H1 (cell line): Measurements from ENCODE around the gene HLA-DPB1. TPM values are rescaled to one million over a fixed set of nuclear protein-coding genes. Genes with fewer than 3 reads are reported as not detected.

Source experiments
- CBX8 ChIP-seq: fragments of 300-800, 300-1000 bp; sonication (generic); IDR thresholded peaks from 2 replicates; pipeline ENCODE4 v1.7.1; 2016; ENCODE audit warnings: low read depth, low read length, borderline replicate concordance
- EP300 ChIP-seq, 2 experiments: IDR thresholded peaks; 1 replicate in 1 of 2; 2 replicates in 1 of 2; pipeline ENCODE4 v1.6.1; 2011 to 2012; ENCODE audit warnings: low read depth in 2 of 2, low read length in 2 of 2, mild to moderate bottlenecking in 2 of 2, borderline replicate concordance in 1 of 2, inconsistent platforms in 1 of 2, moderate library complexity in 1 of 2
- EZH2 ChIP-seq: fragments of 200-600 bp; sonication (generic); IDR thresholded peaks from 2 replicates; pipeline ENCODE4 v1.7.1; 2012; ENCODE audit warnings: low read depth, mild to moderate bottlenecking, moderate library complexity, low read length, inconsistent platforms; ENCODE audit not compliant: severe bottlenecking
- FOSL1 ChIP-seq: IDR thresholded peaks from 2 replicates; pipeline ENCODE4 v1.6.1; 2011; ENCODE audit warnings: mild to moderate bottlenecking, low read depth, low read length, moderate library complexity; ENCODE audit not compliant: insufficient read depth
- MAX ChIP-seq: IDR thresholded peaks from 2 replicates; pipeline ENCODE4 v1.6.1; 2012; ENCODE audit warnings: inconsistent platforms
- NRF1 ChIP-seq: IDR thresholded peaks from 2 replicates; pipeline ENCODE4 v1.6.1; 2011; ENCODE audit warnings: mild to moderate bottlenecking, low read depth, low read length, improper control_type of control experiment
- PHF8 ChIP-seq: fragments of 200-600 bp; sonication (generic); conservative IDR thresholded peaks from 2 replicates; pipeline ENCODE4 v1.7.1; 2012; ENCODE audit warnings: low read depth, mild to moderate bottlenecking, inconsistent platforms, low read length, moderate library complexity
- POU5F1 ChIP-seq: IDR thresholded peaks from 2 replicates; pipeline ENCODE4 v1.6.1; 2011; ENCODE audit warnings: low read depth, mild to moderate bottlenecking, low read length, moderate library complexity
- SP1 ChIP-seq: IDR thresholded peaks from 2 replicates; pipeline ENCODE4 v1.6.1; 2011; ENCODE audit warnings: low read depth, low read length
- ZNF274 ChIP-seq: IDR thresholded peaks from 2 replicates; pipeline ENCODE4 v1.7.0; 2012; ENCODE audit warnings: low read length, borderline replicate concordance; ENCODE audit errors: extremely low read depth
- polyA plus RNA-seq, 7 experiments: library from polyadenylated mRNA; depleted of rRNA in 3 of 7; stranded (reverse) in 5 of 7; unstranded in 2 of 7; fragments of >200 nt in 5 of 7; fragments of 200-250 nt in 2 of 7; gene quantifications; 1 replicate in 5 of 7; 2 replicates in 1 of 7; 4 replicates in 1 of 7; pipeline versions ENCODE4 v1.2.1 to v1.2.3, GENCODE V29; 2011 to 2013; ENCODE audit warnings: missing spikeins in 2 of 7, mixed read lengths in 2 of 7
- total RNA-seq: library from RNA; stranded (reverse); fragmentation: NEBNext Ultra II Directional; extraction: Animal tissue kit (Norgen Biotek cat#: 25700); gene quantifications from 2 replicates; pipeline ENCODE4 v1.2.1, GENCODE V29; 2021
- TF ChIP-seq, protein P1 (sequence below): fragments of 300-600 bp; sonication (generic); IDR thresholded peaks from 2 replicates; pipeline ENCODE4 v1.7.1; 2012; ENCODE audit warnings: low read length, moderate library complexity, mild to moderate bottlenecking, inconsistent platforms; ENCODE audit not compliant: insufficient replicate concordance

Gene HLA-DPB1
- total and polyA plus RNA-seq, 2 of the 8 experiments (the other 6 are each of a cell fraction or from before 2014, with no cell fraction given), result 32.3 to 58.8 TPM

GRCh38 chr6:33117811-33118277 lies 42.1 kb downstream of the HLA-DPB1 start (continued):
- TF ChIP-seq, protein P1, sequence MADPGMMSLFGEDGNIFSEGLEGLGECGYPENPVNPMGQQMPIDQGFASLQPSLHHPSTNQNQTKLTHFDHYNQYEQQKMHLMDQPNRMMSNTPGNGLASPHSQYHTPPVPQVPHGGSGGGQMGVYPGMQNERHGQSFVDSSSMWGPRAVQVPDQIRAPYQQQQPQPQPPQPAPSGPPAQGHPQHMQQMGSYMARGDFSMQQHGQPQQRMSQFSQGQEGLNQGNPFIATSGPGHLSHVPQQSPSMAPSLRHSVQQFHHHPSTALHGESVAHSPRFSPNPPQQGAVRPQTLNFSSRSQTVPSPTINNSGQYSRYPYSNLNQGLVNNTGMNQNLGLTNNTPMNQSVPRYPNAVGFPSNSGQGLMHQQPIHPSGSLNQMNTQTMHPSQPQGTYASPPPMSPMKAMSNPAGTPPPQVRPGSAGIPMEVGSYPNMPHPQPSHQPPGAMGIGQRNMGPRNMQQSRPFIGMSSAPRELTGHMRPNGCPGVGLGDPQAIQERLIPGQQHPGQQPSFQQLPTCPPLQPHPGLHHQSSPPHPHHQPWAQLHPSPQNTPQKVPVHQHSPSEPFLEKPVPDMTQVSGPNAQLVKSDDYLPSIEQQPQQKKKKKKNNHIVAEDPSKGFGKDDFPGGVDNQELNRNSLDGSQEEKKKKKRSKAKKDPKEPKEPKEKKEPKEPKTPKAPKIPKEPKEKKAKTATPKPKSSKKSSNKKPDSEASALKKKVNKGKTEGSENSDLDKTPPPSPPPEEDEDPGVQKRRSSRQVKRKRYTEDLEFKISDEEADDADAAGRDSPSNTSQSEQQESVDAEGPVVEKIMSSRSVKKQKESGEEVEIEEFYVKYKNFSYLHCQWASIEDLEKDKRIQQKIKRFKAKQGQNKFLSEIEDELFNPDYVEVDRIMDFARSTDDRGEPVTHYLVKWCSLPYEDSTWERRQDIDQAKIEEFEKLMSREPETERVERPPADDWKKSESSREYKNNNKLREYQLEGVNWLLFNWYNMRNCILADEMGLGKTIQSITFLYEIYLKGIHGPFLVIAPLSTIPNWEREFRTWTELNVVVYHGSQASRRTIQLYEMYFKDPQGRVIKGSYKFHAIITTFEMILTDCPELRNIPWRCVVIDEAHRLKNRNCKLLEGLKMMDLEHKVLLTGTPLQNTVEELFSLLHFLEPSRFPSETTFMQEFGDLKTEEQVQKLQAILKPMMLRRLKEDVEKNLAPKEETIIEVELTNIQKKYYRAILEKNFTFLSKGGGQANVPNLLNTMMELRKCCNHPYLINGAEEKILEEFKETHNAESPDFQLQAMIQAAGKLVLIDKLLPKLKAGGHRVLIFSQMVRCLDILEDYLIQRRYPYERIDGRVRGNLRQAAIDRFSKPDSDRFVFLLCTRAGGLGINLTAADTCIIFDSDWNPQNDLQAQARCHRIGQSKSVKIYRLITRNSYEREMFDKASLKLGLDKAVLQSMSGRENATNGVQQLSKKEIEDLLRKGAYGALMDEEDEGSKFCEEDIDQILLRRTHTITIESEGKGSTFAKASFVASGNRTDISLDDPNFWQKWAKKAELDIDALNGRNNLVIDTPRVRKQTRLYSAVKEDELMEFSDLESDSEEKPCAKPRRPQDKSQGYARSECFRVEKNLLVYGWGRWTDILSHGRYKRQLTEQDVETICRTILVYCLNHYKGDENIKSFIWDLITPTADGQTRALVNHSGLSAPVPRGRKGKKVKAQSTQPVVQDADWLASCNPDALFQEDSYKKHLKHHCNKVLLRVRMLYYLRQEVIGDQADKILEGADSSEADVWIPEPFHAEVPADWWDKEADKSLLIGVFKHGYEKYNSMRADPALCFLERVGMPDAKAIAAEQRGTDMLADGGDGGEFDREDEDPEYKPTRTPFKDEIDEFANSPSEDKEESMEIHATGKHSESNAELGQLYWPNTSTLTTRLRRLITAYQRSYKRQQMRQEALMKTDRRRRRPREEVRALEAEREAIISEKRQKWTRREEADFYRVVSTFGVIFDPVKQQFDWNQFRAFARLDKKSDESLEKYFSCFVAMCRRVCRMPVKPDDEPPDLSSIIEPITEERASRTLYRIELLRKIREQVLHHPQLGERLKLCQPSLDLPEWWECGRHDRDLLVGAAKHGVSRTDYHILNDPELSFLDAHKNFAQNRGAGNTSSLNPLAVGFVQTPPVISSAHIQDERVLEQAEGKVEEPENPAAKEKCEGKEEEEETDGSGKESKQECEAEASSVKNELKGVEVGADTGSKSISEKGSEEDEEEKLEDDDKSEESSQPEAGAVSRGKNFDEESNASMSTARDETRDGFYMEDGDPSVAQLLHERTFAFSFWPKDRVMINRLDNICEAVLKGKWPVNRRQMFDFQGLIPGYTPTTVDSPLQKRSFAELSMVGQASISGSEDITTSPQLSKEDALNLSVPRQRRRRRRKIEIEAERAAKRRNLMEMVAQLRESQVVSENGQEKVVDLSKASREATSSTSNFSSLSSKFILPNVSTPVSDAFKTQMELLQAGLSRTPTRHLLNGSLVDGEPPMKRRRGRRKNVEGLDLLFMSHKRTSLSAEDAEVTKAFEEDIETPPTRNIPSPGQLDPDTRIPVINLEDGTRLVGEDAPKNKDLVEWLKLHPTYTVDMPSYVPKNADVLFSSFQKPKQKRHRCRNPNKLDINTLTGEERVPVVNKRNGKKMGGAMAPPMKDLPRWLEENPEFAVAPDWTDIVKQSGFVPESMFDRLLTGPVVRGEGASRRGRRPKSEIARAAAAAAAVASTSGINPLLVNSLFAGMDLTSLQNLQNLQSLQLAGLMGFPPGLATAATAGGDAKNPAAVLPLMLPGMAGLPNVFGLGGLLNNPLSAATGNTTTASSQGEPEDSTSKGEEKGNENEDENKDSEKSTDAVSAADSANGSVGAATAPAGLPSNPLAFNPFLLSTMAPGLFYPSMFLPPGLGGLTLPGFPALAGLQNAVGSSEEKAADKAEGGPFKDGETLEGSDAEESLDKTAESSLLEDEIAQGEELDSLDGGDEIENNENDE, result no peak
- TF ChIP-seq SP1, result peak; percentile 80; the same call in 1 of the 2 replicates
- TF ChIP-seq FOSL1, result no peak
- TF ChIP-seq EZH2, result no peak
- no peak for TF ChIP-seq ZNF274
- TF ChIP-seq EP300 (IDR thresholded peaks at IDR 0.05; ENCODE audit: borderline replicate concordance in 1 of 2, low read depth in 2 of 2, low read length in 2 of 2), result no peak
- TF ChIP-seq NRF1, result no peak
- TF ChIP-seq MAX, result peak; percentile 94
- no peak for TF ChIP-seq CBX8
- TF ChIP-seq PHF8, result no peak
- no peak for TF ChIP-seq POU5F1
